Esophagus muscularis mucosa (tissue), 4 donors: ENCODE data around the gene ICOS. TPM values are rescaled to one million over a fixed set of nuclear protein-coding genes. Genes with fewer than 3 reads are reported as not detected.

Source experiments
- DNase-seq: peaks from one replicate; pipeline ENCODE4 v3.0.0-alpha.2; 2017; ENCODE audit errors: extremely low spot score
- H3K27ac ChIP-seq, 4 donors: fragments of 200-600 bp; sonication (generic); replicated peaks in 1 of 4; 1 replicate in 3 of 4; 2 replicates in 1 of 4; pipeline ENCODE4 v1.5.1; 2016 to 2019; ENCODE audit warnings: mild to moderate bottlenecking in 1 of 4
- H3K27me3 ChIP-seq, 4 donors: fragments of 200-600 bp; sonication (generic); one replicate each; pipeline versions ENCODE4 v1.5.1 to v1.6.0; 2016 to 2019
- H3K36me3 ChIP-seq, 4 donors: fragments of 200-600 bp; sonication (generic); one replicate each; pipeline ENCODE4 v1.5.1; 2016 to 2019
- H3K4me1 ChIP-seq, 4 donors: fragments of 200-600 bp; sonication (generic); one replicate each; pipeline ENCODE4 v1.5.1; 2016 to 2019
- H3K4me3 ChIP-seq, 4 donors: fragments of 200-600 bp; sonication (generic); 1 replicate in 2 of 4; 2 replicates in 2 of 4; pipeline ENCODE4 v1.5.1; 2016 to 2019; ENCODE audit warnings: mild to moderate bottlenecking in 4 of 4, moderate library complexity in 1 of 4
- H3K9me3 ChIP-seq, 4 donors: fragments of 200-600 bp; sonication (generic); 1 replicate in 3 of 4; 2 replicates in 1 of 4; pipeline ENCODE4 v1.5.1; 2016 to 2019
- CTCF ChIP-seq, 3 experiments: fragments of 200-600 bp in 2 of 3; fragments of 450-650 bp in 1 of 3; sonication (generic) in 2 of 3; IDR thresholded peaks; one replicate each; pipeline ENCODE4 v1.5.1; 2017 to 2019; ENCODE audit warnings: antibody characterized with exemption in 3 of 3, mild to moderate bottlenecking in 2 of 3, moderate library complexity in 1 of 3
- EP300 ChIP-seq: sonication (generic); formaldehyde crosslinking; IDR thresholded peaks from one replicate; pipeline ENCODE4 v1.6.1; 2017; ENCODE audit warnings: antibody characterized with exemption
- POLR2A ChIP-seq: fragments of 450-650 bp; IDR thresholded peaks from one replicate; pipeline ENCODE4 v1.6.1; 2017; ENCODE audit warnings: antibody characterized with exemption, moderate library complexity, mild to moderate bottlenecking, low read depth
- POLR2AphosphoS5 ChIP-seq, 2 donors: sonication (generic); formaldehyde crosslinking; IDR thresholded peaks; one replicate each; pipeline ENCODE4 v1.6.1; 2017; ENCODE audit warnings: antibody characterized with exemption in 2 of 2
- WGBS: methylation state at CpG from one replicate; pipeline ENCODE4 v1.1.5; 2018; 5-methylcytosine and 5-hydroxymethylcytosine counted together
- intact Hi-C: fragments of 100-400 bp; cut with DNase I; formaldehyde crosslinking; loops from one replicate; pipeline ENCODE4 v1.15.1; 2023
- total RNA-seq, 4 donors: library from RNA; depleted of rRNA; stranded (reverse); fragments of >200 nt; gene quantifications; one replicate each; pipeline versions ENCODE4 v1.1.0 to v1.2.1, GENCODE V29; 2016

The ICOS gene
- total RNA-seq, 4 donors from 2014 or later: under 0.01 to 0.50 TPM; not detected in 2

- no peak for DNase-seq
- Histone ChIP-seq H3K36me3 (no peaks in the 10 kb centered on the region), H3K4me1 (peaks cover 0 to 7% (median under 1%) of the 10 kb centered on the region in 4 donors), H3K27me3 (no peaks in the 10 kb centered on the region), H3K9me3 (no peaks in the 10 kb centered on the region), H3K4me3 (no peak overlapping the region), H3K27ac (no peak overlapping the region)
- intact Hi-C loops: no loop called here
- TF ChIP-seq POLR2AphosphoS5 (IDR thresholded peaks at IDR 0.05): no peak
- no peak for TF ChIP-seq CTCF (IDR thresholded peaks at IDR 0.05)
- TF ChIP-seq POLR2A: no peak
- no peak for TF ChIP-seq EP300
- WGBS: 85% methylated on average over 4 of the region's 4 CpGs
Measured at GRCh38 chr2:203993560-203993959, 57.0 kb downstream of the ICOS start.

GRCh38 chr2:203994735-203995134, 58.2 kb downstream of the ICOS start:
- Histone ChIP-seq H3K27ac (no peak overlapping the region), H3K4me1 (peaks cover 0 to 19% (median 8%) of the 10 kb centered on the region in 4 donors), H3K9me3 (no peaks in the 10 kb centered on the region), H3K36me3 (no peaks in the 10 kb centered on the region), H3K4me3 (no peak overlapping the region), H3K27me3 (no peaks in the 10 kb centered on the region)
- TF ChIP-seq EP300 (no peak), CTCF (IDR thresholded peaks at IDR 0.05) (no peak), POLR2AphosphoS5 (IDR thresholded peaks at IDR 0.05) (no peak), POLR2A (no peak)
- DNase-seq: no peak
- 78% methylated on average over 2 of the region's 2 CpGs for WGBS
- intact Hi-C loops: no loop called here

- H3K9me3 ChIP-seq: no peaks in the 10 kb centered on the region
- H3K4me3 ChIP-seq: no peak overlapping the region
- WGBS: 95% methylated on average over 5 of the region's 5 CpGs
- DNase-seq: no peak
- H3K27ac ChIP-seq: no peak overlapping the region
- H3K27me3 ChIP-seq: no peaks in the 10 kb centered on the region
- H3K4me1 ChIP-seq: peaks cover 0 to 26% (median 13%) of the 10 kb centered on the region in 4 donors
- no peak for TF ChIP-seq POLR2AphosphoS5 (IDR thresholded peaks at IDR 0.05)
- no peak for TF ChIP-seq POLR2A
- TF ChIP-seq CTCF (IDR thresholded peaks at IDR 0.05): no peak
- TF ChIP-seq EP300: no peak
- no peaks in the 10 kb centered on the region for H3K36me3 ChIP-seq
- intact Hi-C loops: no loop called here
Measured at GRCh38 chr2:203996692-203997091, 60.1 kb downstream of the ICOS start.

DNA sequence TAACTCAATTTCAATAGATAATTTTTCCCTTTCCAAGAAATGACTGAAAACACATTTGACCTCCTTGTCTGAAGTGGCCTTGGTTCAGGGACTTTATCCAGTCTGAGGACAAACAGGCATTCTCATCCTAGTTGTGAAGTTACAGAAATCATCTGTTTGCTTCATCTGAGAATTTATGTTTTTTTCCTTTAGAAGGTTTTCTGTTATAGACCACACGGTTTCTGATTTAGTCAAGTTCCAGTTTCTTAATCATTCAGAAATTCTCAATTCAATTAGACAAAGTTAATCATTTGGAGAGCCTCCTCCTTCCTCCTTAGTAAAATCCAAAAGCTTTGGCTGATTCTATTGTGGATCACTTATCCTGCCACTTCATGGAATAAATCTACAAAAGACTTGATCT, 60.9 kb downstream of the ICOS start:
- TF ChIP-seq POLR2AphosphoS5 (IDR thresholded peaks at IDR 0.05) (no peak), POLR2A (no peak), EP300 (no peak), CTCF (IDR thresholded peaks at IDR 0.05) (no peak)
- H3K4me3 ChIP-seq: no peak overlapping the region
- H3K36me3 ChIP-seq: no peaks in the 10 kb centered on the region
- peaks cover 0 to 26% (median 13%) of the 10 kb centered on the region in 4 donors for H3K4me1 ChIP-seq
- DNase-seq: no peak
- intact Hi-C loops: no loop called here
- H3K27me3 ChIP-seq: no peaks in the 10 kb centered on the region
- H3K27ac ChIP-seq: no peak overlapping the region
- H3K9me3 ChIP-seq: no peaks in the 10 kb centered on the region
- WGBS: 74% methylated on average over 1 of the region's 1 CpG
